ENCODE data around the gene EDN3. TPM values are rescaled to one million over a fixed set of nuclear protein-coding genes. Genes with fewer than 3 reads are reported as not detected.

EDN3 gene
- polyA plus RNA-seq, 1 donor (not counting 4 experiments of a cell fraction or from before 2014, with no cell fraction given): not detected

- Histone ChIP-seq H3K4me2 (ENCODE audit: control insufficient read depth, extremely low read depth, insufficient read depth, low read depth, low read length) (no peak overlapping the region), H4K20me1 (ENCODE audit: control insufficient read depth, extremely low read depth, insufficient read depth, low read length) (no peaks in the 10 kb centered on the region), H3K27ac (ENCODE audit: control insufficient read depth, insufficient read depth, low read length) (no peak overlapping the region), H3K36me3 (ENCODE audit: control insufficient read depth in 2 of 2, extremely low read depth in 1 of 2, insufficient read depth in 2 of 2, low read length in 2 of 2) (no peaks in the 10 kb centered on the region), H3K79me2 (ENCODE audit: control insufficient read depth, insufficient read depth, low read length) (no peaks in the 10 kb centered on the region), H3K4me1 (ENCODE audit: control insufficient read depth, extremely low read depth, insufficient read depth, low read length) (no peaks in the 10 kb centered on the region), H2AFZ (ENCODE audit: control insufficient read depth, low read length) (no peak overlapping the region), H3K27me3 (ENCODE audit: control insufficient read depth, extremely low read depth, insufficient read depth, low read length) (no peaks in the 10 kb centered on the region), H3K9me1 (ENCODE audit: control insufficient read depth, extremely low read depth, insufficient read depth, low read length) (no peaks in the 10 kb centered on the region), H3K9me3 (ENCODE audit: control insufficient read depth, low read depth, low read length) (peaks cover 6% of the 10 kb centered on the region), H3K9ac (ENCODE audit: control insufficient read depth, extremely low read depth, insufficient read depth, low read length) (no peak overlapping the region), H3K4me3 (ENCODE audit: control insufficient read depth in 2 of 3, extremely low read depth in 1 of 3, insufficient read depth in 2 of 3, low read depth in 1 of 3, low read length in 3 of 3) (no peak overlapping the region)
- dilution Hi-C loops (cut with MboI; ENCODE audit: extremely low pct_ligation_motif_present, low sequenced_read_pairs): no loop called here
- TF ChIP-seq EZH2 (IDR thresholded peaks at IDR 0.05; ENCODE audit: low read length): no peak
- TF ChIP-seq, protein P1, sequence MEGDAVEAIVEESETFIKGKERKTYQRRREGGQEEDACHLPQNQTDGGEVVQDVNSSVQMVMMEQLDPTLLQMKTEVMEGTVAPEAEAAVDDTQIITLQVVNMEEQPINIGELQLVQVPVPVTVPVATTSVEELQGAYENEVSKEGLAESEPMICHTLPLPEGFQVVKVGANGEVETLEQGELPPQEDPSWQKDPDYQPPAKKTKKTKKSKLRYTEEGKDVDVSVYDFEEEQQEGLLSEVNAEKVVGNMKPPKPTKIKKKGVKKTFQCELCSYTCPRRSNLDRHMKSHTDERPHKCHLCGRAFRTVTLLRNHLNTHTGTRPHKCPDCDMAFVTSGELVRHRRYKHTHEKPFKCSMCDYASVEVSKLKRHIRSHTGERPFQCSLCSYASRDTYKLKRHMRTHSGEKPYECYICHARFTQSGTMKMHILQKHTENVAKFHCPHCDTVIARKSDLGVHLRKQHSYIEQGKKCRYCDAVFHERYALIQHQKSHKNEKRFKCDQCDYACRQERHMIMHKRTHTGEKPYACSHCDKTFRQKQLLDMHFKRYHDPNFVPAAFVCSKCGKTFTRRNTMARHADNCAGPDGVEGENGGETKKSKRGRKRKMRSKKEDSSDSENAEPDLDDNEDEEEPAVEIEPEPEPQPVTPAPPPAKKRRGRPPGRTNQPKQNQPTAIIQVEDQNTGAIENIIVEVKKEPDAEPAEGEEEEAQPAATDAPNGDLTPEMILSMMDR (optimal IDR thresholded peaks at IDR 0.05 in 1 of 3, IDR thresholded peaks at IDR 0.05 in 1 of 3, conservative IDR thresholded peaks at IDR 0.05 in 1 of 3; ENCODE audit: extremely low read depth in 1 of 3, insufficient read depth in 2 of 3, low read length in 3 of 3): no peak
- FAIRE-seq (no peak), DNase-seq (ENCODE audit: low read depth, low spot score) (no peak)
These were observed 41.9 kb downstream of the EDN3 start for GRCh38 chr20:59342023-59342957.

DNA sequence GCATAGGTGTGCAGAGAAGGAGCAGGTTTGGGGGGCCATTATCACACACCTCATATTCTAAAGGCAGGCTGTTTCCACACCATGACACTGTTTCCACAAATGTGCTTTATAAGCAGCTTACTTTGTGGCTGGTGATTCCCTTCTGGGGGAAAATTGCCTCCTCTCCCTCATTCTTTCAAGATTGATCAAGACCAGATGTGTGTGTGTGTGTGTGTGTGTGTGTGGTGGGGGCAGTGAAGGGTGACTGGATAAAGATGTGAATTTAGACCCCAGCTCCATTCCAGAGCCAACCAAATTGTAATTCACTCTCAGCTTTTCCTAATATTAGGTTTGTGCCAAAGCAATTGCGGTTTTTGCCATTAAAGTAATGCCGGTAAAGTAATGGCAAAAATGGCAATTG lies 45.6 kb downstream of the EDN3 start:
- no peaks in the 10 kb centered on the region for H4K20me1 ChIP-seq (ENCODE audit: control insufficient read depth, extremely low read depth, insufficient read depth, low read length)
- DNase-seq (ENCODE audit: low read depth, low spot score) (no peak), FAIRE-seq (no peak)
- TF ChIP-seq, protein P1 (optimal IDR thresholded peaks at IDR 0.05 in 1 of 3, IDR thresholded peaks at IDR 0.05 in 1 of 3, conservative IDR thresholded peaks at IDR 0.05 in 1 of 3; ENCODE audit: extremely low read depth in 1 of 3, insufficient read depth in 2 of 3, low read length in 3 of 3): no peak
- TF ChIP-seq EZH2 (IDR thresholded peaks at IDR 0.05; ENCODE audit: low read length): no peak
- no peaks in the 10 kb centered on the region for H3K36me3 ChIP-seq (ENCODE audit: control insufficient read depth in 2 of 2, extremely low read depth in 1 of 2, insufficient read depth in 2 of 2, low read length in 2 of 2)
- peaks cover 4% of the 10 kb centered on the region for H3K9me3 ChIP-seq (ENCODE audit: control insufficient read depth, low read depth, low read length)
- no peak overlapping the region for H3K4me3 ChIP-seq (ENCODE audit: control insufficient read depth in 2 of 3, extremely low read depth in 1 of 3, insufficient read depth in 2 of 3, low read depth in 1 of 3, low read length in 3 of 3)
- H3K79me2 ChIP-seq (ENCODE audit: control insufficient read depth, insufficient read depth, low read length): no peaks in the 10 kb centered on the region
- H3K27ac ChIP-seq (ENCODE audit: control insufficient read depth, insufficient read depth, low read length): no peak overlapping the region
- H3K9ac ChIP-seq (ENCODE audit: control insufficient read depth, extremely low read depth, insufficient read depth, low read length): no peak overlapping the region
- no peak overlapping the region for H2AFZ ChIP-seq (ENCODE audit: control insufficient read depth, low read length)
- H3K9me1 ChIP-seq (ENCODE audit: control insufficient read depth, extremely low read depth, insufficient read depth, low read length): no peaks in the 10 kb centered on the region
- H3K4me1 ChIP-seq (ENCODE audit: control insufficient read depth, extremely low read depth, insufficient read depth, low read length): no peaks in the 10 kb centered on the region
- no peaks in the 10 kb centered on the region for H3K27me3 ChIP-seq (ENCODE audit: control insufficient read depth, extremely low read depth, insufficient read depth, low read length)
- H3K4me2 ChIP-seq (ENCODE audit: control insufficient read depth, extremely low read depth, insufficient read depth, low read depth, low read length): no peak overlapping the region
- dilution Hi-C loops (cut with MboI; ENCODE audit: extremely low pct_ligation_motif_present, low sequenced_read_pairs): no loop called here

Data from keratinocyte (primary cell).